ENCODE results near the gene MRGPRF.
"Not testable (repeated sequence)": the region's sequence is repeated elsewhere in the genome, so short reads cannot be mapped to it uniquely, and the experiment has no call there.

MRGPRF gene

GRCh38 chr11:68978931-68979594 is 34.0 kb downstream of the MRGPRF start:
- no peak for TF ChIP-seq CTCF (IDR thresholded peaks at IDR 0.05)
- TF ChIP-seq ZFX (IDR thresholded peaks at IDR 0.05; ENCODE audit: borderline replicate concordance) = no peak
- no peak overlapping the region for H3K27ac ChIP-seq

GRCh38 chr11:68978626-68978930 is 34.5 kb downstream of the MRGPRF start:
- no peak for TF ChIP-seq ZFX (IDR thresholded peaks at IDR 0.05; ENCODE audit: borderline replicate concordance)
- TF ChIP-seq CTCF (IDR thresholded peaks at IDR 0.05) = no peak
- no peak overlapping the region for H3K27ac ChIP-seq

DNA sequence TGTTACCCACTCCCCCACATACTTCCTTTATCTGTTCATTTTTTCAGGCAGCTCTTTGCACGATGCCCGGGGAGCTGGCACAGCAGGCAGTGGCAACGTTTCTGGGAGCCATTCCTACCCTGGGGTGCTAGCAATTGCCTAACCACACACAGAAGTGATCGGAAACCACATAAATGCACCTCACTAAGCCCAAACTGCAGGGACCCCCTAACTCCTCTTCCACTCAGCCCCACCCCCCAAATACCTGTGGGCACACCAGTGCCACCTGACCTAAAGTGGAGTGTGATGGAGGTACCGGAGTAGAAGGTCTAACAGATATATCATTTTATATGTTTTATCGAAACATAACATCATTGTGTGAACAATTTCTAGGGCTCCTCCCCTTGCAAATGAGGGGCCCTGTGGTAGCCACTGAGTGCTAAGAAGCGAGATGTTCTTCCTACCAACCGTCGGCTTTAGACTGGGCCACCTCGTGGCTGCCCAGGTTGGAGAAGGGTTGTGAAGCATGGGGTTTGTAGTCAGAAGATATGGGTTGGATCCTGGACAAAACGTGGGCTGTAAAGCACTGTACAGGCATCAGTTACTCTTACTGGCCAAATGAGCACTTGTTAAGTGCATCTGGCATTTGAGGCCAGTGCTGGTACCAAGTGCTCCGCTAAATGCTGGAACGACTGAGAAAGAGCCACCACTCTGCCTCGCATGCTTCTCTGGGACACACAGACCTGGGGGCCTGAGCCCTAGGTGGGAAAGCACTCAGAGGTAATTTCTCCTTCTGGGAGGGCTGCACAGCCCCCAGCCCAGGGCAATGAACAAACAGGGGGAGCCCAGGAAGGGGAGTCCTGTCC is 35.0 kb downstream of the MRGPRF start:
- no peak overlapping the region for H3K27ac ChIP-seq
- no peak for TF ChIP-seq CTCF (IDR thresholded peaks at IDR 0.05)
- TF ChIP-seq ZFX (IDR thresholded peaks at IDR 0.05; ENCODE audit: borderline replicate concordance) = no peak

DNA sequence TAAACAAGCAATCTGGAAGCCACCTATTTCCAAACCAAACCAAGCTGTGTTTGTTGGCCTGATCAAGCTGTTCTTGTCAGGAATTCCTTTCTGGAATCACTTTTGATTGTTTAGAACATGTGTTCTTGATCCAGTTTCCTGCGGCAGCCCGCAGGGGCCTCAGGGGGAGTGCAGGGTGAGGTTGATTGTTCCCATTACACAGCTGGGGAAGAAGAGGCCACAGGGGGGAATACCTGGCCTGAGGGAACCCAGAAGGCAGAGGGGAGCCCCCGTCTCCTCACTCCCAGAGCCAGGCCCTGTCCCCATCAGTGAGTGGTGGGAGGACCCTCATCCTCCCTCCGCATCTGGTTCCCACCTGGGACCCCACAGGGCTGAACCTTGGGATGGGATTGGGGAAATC is 36.5 kb downstream of the MRGPRF start:
- TF ChIP-seq CTCF (IDR thresholded peaks at IDR 0.05) (no peak), ZFX (IDR thresholded peaks at IDR 0.05; ENCODE audit: borderline replicate concordance) (no peak)
- H3K27ac ChIP-seq = no peak overlapping the region

- H3K27ac ChIP-seq = no peak overlapping the region
- TF ChIP-seq ZFX (IDR thresholded peaks at IDR 0.05; ENCODE audit: borderline replicate concordance) (no peak), CTCF (IDR thresholded peaks at IDR 0.05) (no peak)
Measured at GRCh38 chr11:68976095-68976494, 37.0 kb downstream of the MRGPRF start.

DNA sequence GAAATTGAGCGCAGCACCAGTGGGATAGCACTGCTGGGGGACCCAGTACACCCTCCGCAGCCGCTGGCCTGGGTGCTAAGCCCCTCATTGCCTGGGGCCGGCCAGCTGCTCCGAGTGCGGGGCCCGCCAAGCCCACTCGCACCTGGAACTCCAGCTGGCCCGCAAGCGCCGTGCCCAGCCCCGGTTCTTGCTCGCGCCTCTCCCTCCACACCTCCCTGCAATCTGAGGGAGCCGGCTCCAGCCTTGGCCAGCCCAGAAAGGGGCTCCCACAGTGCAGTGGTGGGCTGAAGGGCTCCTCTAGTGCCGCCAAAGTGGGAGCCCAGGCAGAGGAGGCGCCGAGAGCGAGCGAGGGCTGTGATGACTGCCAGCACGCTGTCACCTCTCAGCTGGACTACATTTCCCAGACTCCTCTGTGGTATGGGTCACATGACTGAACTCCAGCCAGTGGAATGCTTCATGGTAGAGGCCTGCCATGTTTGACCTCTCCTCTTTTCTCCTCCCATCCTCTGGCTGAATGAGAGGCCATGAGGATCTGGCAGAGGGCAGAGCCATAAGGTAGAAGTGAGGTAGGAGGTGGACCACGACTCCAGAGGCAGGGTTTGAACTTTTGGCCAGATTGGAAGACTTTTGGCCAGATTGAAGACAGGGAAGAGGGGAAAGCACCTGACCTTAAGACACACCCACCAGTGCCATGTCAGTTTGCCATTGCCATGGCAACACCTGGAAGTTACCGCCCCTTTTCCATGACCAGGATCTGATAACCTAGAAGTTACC is 38.4 kb downstream of the MRGPRF start:
- TF ChIP-seq ZFX (IDR thresholded peaks at IDR 0.05; ENCODE audit: borderline replicate concordance) (no peak), CTCF (IDR thresholded peaks at IDR 0.05) (no peak)
- H3K27ac ChIP-seq = no peak overlapping the region

DNA sequence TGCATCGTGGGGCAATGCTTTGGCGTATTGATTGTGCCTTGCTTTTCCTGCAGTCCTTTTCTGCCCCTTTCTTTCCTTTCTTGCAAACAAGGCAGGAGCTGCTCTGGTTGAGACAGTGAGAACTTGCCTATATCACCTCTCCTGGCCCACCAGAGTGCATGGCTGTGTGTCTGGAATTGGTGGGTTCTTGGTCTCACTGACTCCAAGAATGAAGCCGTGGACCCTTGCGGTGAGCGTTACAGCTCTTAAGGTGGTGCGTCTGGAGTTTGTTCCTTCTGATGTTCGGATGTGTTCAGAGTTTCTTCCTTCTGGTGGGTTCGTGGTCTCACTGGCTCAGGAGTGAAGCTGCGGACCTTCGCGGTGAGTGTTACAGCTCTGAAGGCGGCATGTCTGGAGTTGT is 39.3 kb downstream of the MRGPRF start:
- not testable (repeated sequence) for H3K27ac ChIP-seq

All from 22Rv1 (cell line).